Measurements from ENCODE around the gene DOCK2. TPM values are rescaled to one million over a fixed set of nuclear protein-coding genes. Genes with fewer than 3 reads are reported as not detected.
A peak's percentile ranks its signal among the peaks of the same experiment; 100 is the strongest.

The DOCK2 gene
- total RNA-seq, 1 donor from 2014 or later, result 1.1 TPM

DNA sequence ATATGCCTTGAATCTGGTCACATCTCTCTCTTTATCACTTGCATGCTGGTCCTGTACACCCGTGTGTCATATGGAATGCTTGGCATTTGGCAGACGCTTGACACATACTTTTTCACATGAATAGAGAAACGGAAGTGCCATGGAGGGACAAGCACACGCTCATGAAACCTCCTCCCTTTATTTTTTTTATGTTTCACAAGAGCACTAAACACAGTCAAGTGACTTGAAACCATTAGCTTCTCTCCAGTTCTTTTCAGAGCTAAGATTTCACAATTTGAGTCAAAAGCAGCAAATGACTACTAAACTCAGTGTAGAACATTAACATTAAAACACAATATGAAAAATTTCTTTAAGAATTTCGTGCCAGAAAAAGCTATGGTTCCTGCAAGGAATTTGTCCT is 151.1 kb downstream of the DOCK2 start:
- H3K9ac ChIP-seq, result no peak overlapping the region
- no peaks in the 10 kb centered on the region for H3K27me3 ChIP-seq
- no peaks in the 10 kb centered on the region for H3K36me3 Mint-ChIP-seq
- no peak overlapping the region for H3K4me3 Mint-ChIP-seq
- no peaks in the 10 kb centered on the region for H3K79me2 ChIP-seq (ENCODE audit: low read depth)
- no peaks in the 10 kb centered on the region for H3K36me3 ChIP-seq
- DNase-seq (ENCODE audit: low spot score), result no peak
- peaks cover 4% of the 10 kb centered on the region for H3K27me3 Mint-ChIP-seq (ENCODE audit: insufficient read depth, low read depth)
- no peak overlapping the region for H3K27ac Mint-ChIP-seq
- H3K9me3 Mint-ChIP-seq, result no peaks in the 10 kb centered on the region
- H4K20me1 ChIP-seq (ENCODE audit: low read depth), result no peaks in the 10 kb centered on the region
- TF ChIP-seq EZH2 (IDR thresholded peaks at IDR 0.05), result no peak
- TF ChIP-seq, protein P1, sequence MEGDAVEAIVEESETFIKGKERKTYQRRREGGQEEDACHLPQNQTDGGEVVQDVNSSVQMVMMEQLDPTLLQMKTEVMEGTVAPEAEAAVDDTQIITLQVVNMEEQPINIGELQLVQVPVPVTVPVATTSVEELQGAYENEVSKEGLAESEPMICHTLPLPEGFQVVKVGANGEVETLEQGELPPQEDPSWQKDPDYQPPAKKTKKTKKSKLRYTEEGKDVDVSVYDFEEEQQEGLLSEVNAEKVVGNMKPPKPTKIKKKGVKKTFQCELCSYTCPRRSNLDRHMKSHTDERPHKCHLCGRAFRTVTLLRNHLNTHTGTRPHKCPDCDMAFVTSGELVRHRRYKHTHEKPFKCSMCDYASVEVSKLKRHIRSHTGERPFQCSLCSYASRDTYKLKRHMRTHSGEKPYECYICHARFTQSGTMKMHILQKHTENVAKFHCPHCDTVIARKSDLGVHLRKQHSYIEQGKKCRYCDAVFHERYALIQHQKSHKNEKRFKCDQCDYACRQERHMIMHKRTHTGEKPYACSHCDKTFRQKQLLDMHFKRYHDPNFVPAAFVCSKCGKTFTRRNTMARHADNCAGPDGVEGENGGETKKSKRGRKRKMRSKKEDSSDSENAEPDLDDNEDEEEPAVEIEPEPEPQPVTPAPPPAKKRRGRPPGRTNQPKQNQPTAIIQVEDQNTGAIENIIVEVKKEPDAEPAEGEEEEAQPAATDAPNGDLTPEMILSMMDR (IDR thresholded peaks at IDR 0.05), result no peak
- no peak for TF ChIP-seq EZH2phosphoT487 (IDR thresholded peaks at IDR 0.05)
- no peak overlapping the region for H3K4me3 ChIP-seq
- H2AFZ ChIP-seq (replicated peaks), result no peak overlapping the region
- no peaks in the 10 kb centered on the region for H3K9me3 ChIP-seq (ENCODE audit: low read depth)
- no peak overlapping the region for H3K27ac ChIP-seq
- no peaks in the 10 kb centered on the region for H3K4me1 ChIP-seq
- no peak overlapping the region for H3K4me2 ChIP-seq
- H3F3A ChIP-seq (ENCODE audit: low read depth), result no peaks in the 10 kb centered on the region
- no peaks in the 10 kb centered on the region for H3K4me1 Mint-ChIP-seq

DNA sequence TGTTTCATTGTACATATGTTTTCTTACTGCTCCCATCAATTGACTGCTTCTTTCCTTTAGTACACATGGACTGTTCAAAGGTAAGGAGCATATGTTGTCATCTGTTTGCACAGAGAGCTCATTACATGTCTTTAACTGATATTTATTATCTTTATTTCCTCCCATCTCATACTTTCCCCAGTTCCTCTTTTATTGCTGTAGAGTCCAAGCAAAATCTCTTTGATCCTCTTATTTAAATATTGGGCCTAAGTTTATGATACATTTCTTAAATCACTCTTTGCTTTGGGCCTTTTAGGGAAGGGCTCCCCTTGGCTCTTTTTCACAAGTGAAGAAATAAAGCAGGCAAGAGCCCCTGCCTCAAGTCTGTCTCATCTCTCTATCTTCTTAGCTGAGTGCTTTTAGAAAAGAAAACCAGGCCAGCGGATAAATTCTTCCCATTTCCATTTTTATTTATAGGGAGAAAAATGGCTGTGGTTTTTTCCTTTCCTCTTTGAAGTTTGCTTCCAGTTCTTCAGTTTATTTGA is 152.4 kb downstream of the DOCK2 start:
- Histone ChIP-seq H3K9ac (no peak overlapping the region), H2AFZ (replicated peaks) (no peak overlapping the region), H3K4me3 (no peak overlapping the region), H3K9me3 (ENCODE audit: low read depth) (no peaks in the 10 kb centered on the region), H3F3A (ENCODE audit: low read depth) (no peaks in the 10 kb centered on the region), H3K27me3 (no peaks in the 10 kb centered on the region), H3K4me1 (no peaks in the 10 kb centered on the region), H3K79me2 (ENCODE audit: low read depth) (no peaks in the 10 kb centered on the region), H4K20me1 (ENCODE audit: low read depth) (no peaks in the 10 kb centered on the region), H3K27ac (no peak overlapping the region), H3K36me3 (no peaks in the 10 kb centered on the region), H3K4me2 (no peak overlapping the region)
- no peak for DNase-seq (ENCODE audit: low spot score)
- no peaks in the 10 kb centered on the region for H3K4me1 Mint-ChIP-seq
- H3K9me3 Mint-ChIP-seq, result no peaks in the 10 kb centered on the region
- H3K36me3 Mint-ChIP-seq, result no peaks in the 10 kb centered on the region
- no peak for TF ChIP-seq EZH2 (IDR thresholded peaks at IDR 0.05)
- no peak overlapping the region for H3K27ac Mint-ChIP-seq
- H3K4me3 Mint-ChIP-seq, result no peak overlapping the region
- peaks cover 4% of the 10 kb centered on the region for H3K27me3 Mint-ChIP-seq (ENCODE audit: insufficient read depth, low read depth)

DNA sequence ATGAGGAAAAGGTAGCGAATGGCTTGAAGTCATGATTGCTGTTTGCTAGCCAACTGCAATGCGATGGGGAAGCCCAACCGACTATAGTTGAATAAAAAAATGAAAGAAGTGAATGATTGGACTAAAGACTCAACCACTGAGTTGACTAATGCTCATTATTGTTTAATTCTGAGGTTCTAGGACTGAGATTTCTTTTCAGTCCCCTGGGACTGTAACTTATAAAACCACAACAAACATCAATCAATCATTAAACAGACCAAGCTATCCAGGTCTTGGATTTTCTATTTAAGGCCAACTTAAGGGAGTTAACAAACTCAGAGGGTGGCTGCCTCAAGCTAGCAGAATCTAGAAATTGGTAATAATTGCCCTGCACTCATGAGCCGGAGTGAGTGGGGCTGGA is 154.2 kb downstream of the DOCK2 start:
- no peak overlapping the region for H3K4me2 ChIP-seq
- H3F3A ChIP-seq (ENCODE audit: low read depth), result no peaks in the 10 kb centered on the region
- Mint-ChIP-seq H3K27me3 (ENCODE audit: insufficient read depth, low read depth) (peaks cover 4% of the 10 kb centered on the region), H3K27ac (no peak overlapping the region), H3K4me3 (no peak overlapping the region), H3K9me3 (no peaks in the 10 kb centered on the region), H3K4me1 (peaks cover 4% of the 10 kb centered on the region), H3K36me3 (no peaks in the 10 kb centered on the region)
- no peaks in the 10 kb centered on the region for H3K4me1 ChIP-seq
- no peaks in the 10 kb centered on the region for H3K36me3 ChIP-seq
- no peak overlapping the region for H3K4me3 ChIP-seq
- H2AFZ ChIP-seq (replicated peaks), result no peak overlapping the region
- H3K27ac ChIP-seq, result no peak overlapping the region
- no peaks in the 10 kb centered on the region for H3K79me2 ChIP-seq (ENCODE audit: low read depth)
- TF ChIP-seq, protein P1 (IDR thresholded peaks at IDR 0.05), result no peak
- TF ChIP-seq EZH2phosphoT487 (IDR thresholded peaks at IDR 0.05) (no peak), EZH2 (IDR thresholded peaks at IDR 0.05) (no peak)
- no peaks in the 10 kb centered on the region for H3K27me3 ChIP-seq
- DNase-seq (ENCODE audit: low spot score), result no peak
- H4K20me1 ChIP-seq (ENCODE audit: low read depth), result no peaks in the 10 kb centered on the region
- H3K9me3 ChIP-seq (ENCODE audit: low read depth), result no peaks in the 10 kb centered on the region
- no peak overlapping the region for H3K9ac ChIP-seq

DNA sequence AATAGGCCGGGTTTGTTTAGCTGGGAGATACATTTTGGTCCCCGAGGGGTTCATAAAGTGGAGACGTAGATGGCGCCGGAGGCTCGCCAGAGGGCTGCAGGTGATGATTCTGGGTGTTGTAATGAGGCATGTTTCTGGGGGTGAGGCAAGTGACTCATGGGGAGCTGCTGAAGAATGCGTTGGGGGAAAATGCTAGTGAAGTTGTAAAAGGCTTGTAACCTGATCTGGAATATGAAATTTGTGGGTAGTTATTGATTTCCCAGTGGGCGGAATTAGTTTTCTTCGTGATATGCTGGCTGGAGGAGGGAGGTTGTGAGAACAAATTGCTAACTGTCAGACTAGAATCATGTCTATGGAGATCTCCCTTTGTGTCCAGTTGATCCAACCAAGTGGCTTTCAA is 158.3 kb downstream of the DOCK2 start:
- Histone ChIP-seq H3K79me2 (ENCODE audit: low read depth) (no peaks in the 10 kb centered on the region), H3K9ac (no peak overlapping the region), H3K4me3 (no peak overlapping the region), H4K20me1 (ENCODE audit: low read depth) (no peaks in the 10 kb centered on the region), H3K4me2 (no peak overlapping the region), H3K4me1 (no peaks in the 10 kb centered on the region), H3F3A (ENCODE audit: low read depth) (no peaks in the 10 kb centered on the region), H3K27me3 (no peaks in the 10 kb centered on the region), H3K36me3 (no peaks in the 10 kb centered on the region), H3K27ac (no peak overlapping the region), H3K9me3 (ENCODE audit: low read depth) (no peaks in the 10 kb centered on the region), H2AFZ (replicated peaks) (no peak overlapping the region)
- TF ChIP-seq, protein P1 (IDR thresholded peaks at IDR 0.05), result peak; percentile 28
- no peak for TF ChIP-seq EZH2 (IDR thresholded peaks at IDR 0.05)
- Mint-ChIP-seq H3K27ac (no peak overlapping the region), H3K27me3 (ENCODE audit: insufficient read depth, low read depth) (peaks cover 3% of the 10 kb centered on the region), H3K36me3 (no peaks in the 10 kb centered on the region), H3K9me3 (no peaks in the 10 kb centered on the region), H3K4me3 (peak overlapping the region; percentile 30), H3K4me1 (peaks cover 4% of the 10 kb centered on the region)
- no peak for DNase-seq (ENCODE audit: low spot score)

All from neural progenitor cell (in vitro differentiated cells).